Muscle of back (tissue), 11 donors: ENCODE measurements around the gene MAP3K20. TPM values are rescaled to one million over a fixed set of nuclear protein-coding genes. Genes with fewer than 3 reads are reported as not detected.
A peak's percentile ranks its signal among the peaks of the same experiment; 100 is the strongest.
"Not testable (repeated sequence)": the region's sequence is repeated elsewhere in the genome, so short reads cannot be mapped to it uniquely, and the experiment has no call there.

Experiments
- DNase-seq, 3 donors: peaks; one replicate each; pipeline versions ENCODE4 v3.0.0 to v3.0.0-alpha.2; 2013
- polyA plus RNA-seq, 10 donors: library from polyadenylated mRNA; unstranded; fragments of 120-200 nt; gene quantifications; one replicate each; pipeline ENCODE4 v1.2.1, GENCODE V29; 2013; ENCODE audit not compliant: insufficient read length in 10 of 10

The MAP3K20 gene
- polyA plus RNA-seq, 10 donors = 67.2 to 140 (median 88.0) TPM

- no peak for DNase-seq
Observed at GRCh38 chr2:173153301-173153885, 77.7 kb downstream of the MAP3K20 start.

- DNase-seq = no peak
Observed at GRCh38 chr2:173157676-173158293, 82.1 kb downstream of the MAP3K20 start.

GRCh38 chr2:173159791-173160463 is 84.3 kb downstream of the MAP3K20 start:
- peak in 1 of 3 donors; percentile 91 for DNase-seq

- no peak for DNase-seq
Observed at GRCh38 chr2:173160618-173161017, 85.0 kb downstream of the MAP3K20 start.

- no peak for DNase-seq
Observed at GRCh38 chr2:173161040-173161439, 85.4 kb downstream of the MAP3K20 start.

GRCh38 chr2:173161507-173161906 is 85.9 kb downstream of the MAP3K20 start:
- no peak for DNase-seq

GRCh38 chr2:173163357-173163756 is 87.7 kb downstream of the MAP3K20 start:
- DNase-seq = not testable (repeated sequence)

- no peak for DNase-seq
Observed at GRCh38 chr2:173164396-173164795, 88.8 kb downstream of the MAP3K20 start.

- no peak for DNase-seq
Observed at GRCh38 chr2:173165443-173166238, 90.0 kb downstream of the MAP3K20 start.

- no peak for DNase-seq
Observed at GRCh38 chr2:173171321-173171720, 95.7 kb downstream of the MAP3K20 start.

- peak in 1 of 3 donors; percentile 63 for DNase-seq
Observed at GRCh38 chr2:173171924-173172643, 96.4 kb downstream of the MAP3K20 start.

GRCh38 chr2:173174339-173174738 is 98.7 kb downstream of the MAP3K20 start:
- DNase-seq = not testable (repeated sequence)

- DNase-seq = no peak
Observed at GRCh38 chr2:173175222-173175621, 99.6 kb downstream of the MAP3K20 start.

GRCh38 chr2:173181982-173182381 is 106.3 kb downstream of the MAP3K20 start:
- DNase-seq = no peak

- peak in 1 of 3 donors; percentile 97 for DNase-seq
Observed at GRCh38 chr2:173184031-173185004, 108.7 kb downstream of the MAP3K20 start.

- DNase-seq = no peak
Observed at GRCh38 chr2:173185437-173185836, 109.8 kb downstream of the MAP3K20 start.

- no peak for DNase-seq
Observed at GRCh38 chr2:173187941-173188788, 112.5 kb downstream of the MAP3K20 start.

GRCh38 chr2:173191601-173192000 is 116.0 kb downstream of the MAP3K20 start:
- no peak for DNase-seq

- no peak for DNase-seq
Observed at GRCh38 chr2:173192071-173192470, 116.4 kb downstream of the MAP3K20 start.
